ENCODE measurements around the gene NCK2.

DNA sequence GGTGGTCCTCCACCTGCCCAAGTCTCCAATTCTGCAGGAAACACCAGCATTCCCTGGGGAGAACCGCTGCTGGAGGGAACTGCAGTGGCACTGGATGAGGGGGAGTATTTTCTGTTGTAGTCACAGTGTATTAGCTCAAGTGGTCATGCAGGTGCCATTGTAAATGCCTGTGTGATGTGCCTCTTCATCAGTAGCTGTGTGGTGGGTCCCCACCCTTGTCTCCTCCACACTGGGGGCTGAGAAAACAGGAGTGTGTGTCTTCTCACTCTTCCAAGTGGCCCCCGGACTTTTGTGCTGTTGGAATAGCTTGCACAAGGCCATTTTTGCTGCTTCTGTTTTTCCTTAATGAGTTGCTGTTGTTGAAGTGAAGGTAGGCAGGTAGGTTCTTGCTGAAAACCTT is 8.7 kb downstream of the NCK2 start:
- TF ChIP-seq, protein P1, sequence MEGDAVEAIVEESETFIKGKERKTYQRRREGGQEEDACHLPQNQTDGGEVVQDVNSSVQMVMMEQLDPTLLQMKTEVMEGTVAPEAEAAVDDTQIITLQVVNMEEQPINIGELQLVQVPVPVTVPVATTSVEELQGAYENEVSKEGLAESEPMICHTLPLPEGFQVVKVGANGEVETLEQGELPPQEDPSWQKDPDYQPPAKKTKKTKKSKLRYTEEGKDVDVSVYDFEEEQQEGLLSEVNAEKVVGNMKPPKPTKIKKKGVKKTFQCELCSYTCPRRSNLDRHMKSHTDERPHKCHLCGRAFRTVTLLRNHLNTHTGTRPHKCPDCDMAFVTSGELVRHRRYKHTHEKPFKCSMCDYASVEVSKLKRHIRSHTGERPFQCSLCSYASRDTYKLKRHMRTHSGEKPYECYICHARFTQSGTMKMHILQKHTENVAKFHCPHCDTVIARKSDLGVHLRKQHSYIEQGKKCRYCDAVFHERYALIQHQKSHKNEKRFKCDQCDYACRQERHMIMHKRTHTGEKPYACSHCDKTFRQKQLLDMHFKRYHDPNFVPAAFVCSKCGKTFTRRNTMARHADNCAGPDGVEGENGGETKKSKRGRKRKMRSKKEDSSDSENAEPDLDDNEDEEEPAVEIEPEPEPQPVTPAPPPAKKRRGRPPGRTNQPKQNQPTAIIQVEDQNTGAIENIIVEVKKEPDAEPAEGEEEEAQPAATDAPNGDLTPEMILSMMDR (conservative IDR thresholded peaks at IDR 0.05; ENCODE audit: low read depth, low read length): no peak
- no peak for TF ChIP-seq BHLHE40 (IDR thresholded peaks at IDR 0.05; ENCODE audit: low read depth, low read length)
- TF ChIP-seq POLR2A (IDR thresholded peaks at IDR 0.05; ENCODE audit: low read depth, low read length): no peak
- no peak for TF ChIP-seq CEBPB (IDR thresholded peaks at IDR 0.05; ENCODE audit: low read depth, low read length)
- TF ChIP-seq, protein P2, sequence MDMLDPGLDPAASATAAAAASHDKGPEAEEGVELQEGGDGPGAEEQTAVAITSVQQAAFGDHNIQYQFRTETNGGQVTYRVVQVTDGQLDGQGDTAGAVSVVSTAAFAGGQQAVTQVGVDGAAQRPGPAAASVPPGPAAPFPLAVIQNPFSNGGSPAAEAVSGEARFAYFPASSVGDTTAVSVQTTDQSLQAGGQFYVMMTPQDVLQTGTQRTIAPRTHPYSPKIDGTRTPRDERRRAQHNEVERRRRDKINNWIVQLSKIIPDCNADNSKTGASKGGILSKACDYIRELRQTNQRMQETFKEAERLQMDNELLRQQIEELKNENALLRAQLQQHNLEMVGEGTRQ (IDR thresholded peaks at IDR 0.05; ENCODE audit: low read depth, low read length): no peak
- no peak for TF ChIP-seq RAD21 (IDR thresholded peaks at IDR 0.05; ENCODE audit: low read length)
- no peak for TF ChIP-seq MXI1 (IDR thresholded peaks at IDR 0.05; ENCODE audit: borderline replicate concordance, low read depth, low read length)
- TF ChIP-seq, protein P3, sequence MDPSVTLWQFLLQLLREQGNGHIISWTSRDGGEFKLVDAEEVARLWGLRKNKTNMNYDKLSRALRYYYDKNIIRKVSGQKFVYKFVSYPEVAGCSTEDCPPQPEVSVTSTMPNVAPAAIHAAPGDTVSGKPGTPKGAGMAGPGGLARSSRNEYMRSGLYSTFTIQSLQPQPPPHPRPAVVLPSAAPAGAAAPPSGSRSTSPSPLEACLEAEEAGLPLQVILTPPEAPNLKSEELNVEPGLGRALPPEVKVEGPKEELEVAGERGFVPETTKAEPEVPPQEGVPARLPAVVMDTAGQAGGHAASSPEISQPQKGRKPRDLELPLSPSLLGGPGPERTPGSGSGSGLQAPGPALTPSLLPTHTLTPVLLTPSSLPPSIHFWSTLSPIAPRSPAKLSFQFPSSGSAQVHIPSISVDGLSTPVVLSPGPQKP (IDR thresholded peaks at IDR 0.05; ENCODE audit: borderline replicate concordance, low read depth, low read length): no peak
- TF ChIP-seq CHD1 (IDR thresholded peaks at IDR 0.05; ENCODE audit: low read depth, low read length): no peak
- TF ChIP-seq MAFK (IDR thresholded peaks at IDR 0.05; ENCODE audit: low read depth, low read length): no peak
- no peak for TF ChIP-seq RCOR1 (IDR thresholded peaks at IDR 0.05; ENCODE audit: insufficient replicate concordance, low read length)

All from IMR-90 (cell line).